ENCODE data around the gene SUSD3.

Gene SUSD3

GRCh38 chr9:93076101-93076791 is 17.7 kb downstream of the SUSD3 start:
- DNase-seq (ENCODE audit: low spot score): no peak

GRCh38 chr9:93076792-93077128 is 18.3 kb downstream of the SUSD3 start:
- no peak for DNase-seq (ENCODE audit: low spot score)

- DNase-seq (ENCODE audit: low spot score): no peak
Observed at GRCh38 chr9:93077367-93077766, 18.9 kb downstream of the SUSD3 start.

GRCh38 chr9:93077811-93078210 is 19.3 kb downstream of the SUSD3 start:
- DNase-seq (ENCODE audit: low spot score): no peak

- no peak for DNase-seq (ENCODE audit: low spot score)
Observed at GRCh38 chr9:93079371-93079770, 20.9 kb downstream of the SUSD3 start.

- no peak for DNase-seq (ENCODE audit: low spot score)
Observed at GRCh38 chr9:93080406-93080805, 21.9 kb downstream of the SUSD3 start.

GRCh38 chr9:93081081-93081529 is 22.6 kb downstream of the SUSD3 start:
- DNase-seq (ENCODE audit: low spot score): no peak

- DNase-seq (ENCODE audit: low spot score): no peak
Observed at GRCh38 chr9:93081931-93082330, 23.4 kb downstream of the SUSD3 start.

GRCh38 chr9:93082841-93083411 is 24.4 kb downstream of the SUSD3 start:
- DNase-seq (ENCODE audit: low spot score): no peak

- DNase-seq (ENCODE audit: low spot score): no peak
Observed at GRCh38 chr9:93083592-93084470, 25.3 kb downstream of the SUSD3 start.

- DNase-seq (ENCODE audit: low spot score): no peak
Observed at GRCh38 chr9:93084471-93084881, 26.0 kb downstream of the SUSD3 start.

- DNase-seq (ENCODE audit: low spot score): no peak
Observed at GRCh38 chr9:93085676-93086075, 27.2 kb downstream of the SUSD3 start.

GRCh38 chr9:93086447-93087224 is 28.1 kb downstream of the SUSD3 start:
- no peak for DNase-seq (ENCODE audit: low spot score)

- DNase-seq (ENCODE audit: low spot score): no peak
Observed at GRCh38 chr9:93087971-93088655, 29.6 kb downstream of the SUSD3 start.

- no peak for DNase-seq (ENCODE audit: low spot score)
Observed at GRCh38 chr9:93088656-93089015, 30.1 kb downstream of the SUSD3 start.

- DNase-seq (ENCODE audit: low spot score): no peak
Observed at GRCh38 chr9:93089024-93089423, 30.5 kb downstream of the SUSD3 start.

- DNase-seq (ENCODE audit: low spot score): no peak
Observed at GRCh38 chr9:93089481-93089991, 31.0 kb downstream of the SUSD3 start.

GRCh38 chr9:93090091-93090655 is 31.7 kb downstream of the SUSD3 start:
- DNase-seq (ENCODE audit: low spot score): no peak

GRCh38 chr9:93091056-93091452 is 32.6 kb downstream of the SUSD3 start:
- DNase-seq (ENCODE audit: low spot score): no peak

- DNase-seq (ENCODE audit: low spot score): peak; percentile 38
Observed at GRCh38 chr9:93091453-93092081, 33.1 kb downstream of the SUSD3 start.

Data from kidney capillary endothelial cell (primary cell).